Gastroesophageal sphincter (tissue), 4 donors: Measurements from ENCODE around the gene CES2. TPM values are rescaled to one million over a fixed set of nuclear protein-coding genes. Genes with fewer than 3 reads are reported as not detected.

Source experiments
- ATAC-seq: fragments of 150-250 bp; one replicate; pipeline ENCODE4 v1.9.1; 2016; ENCODE audit warnings: mild to moderate bottlenecking, moderate library complexity
- H3K27ac ChIP-seq, 4 donors: fragments of 200-600 bp; sonication (generic) in 3 of 4; 1 replicate in 3 of 4; 2 replicates in 1 of 4; pipeline ENCODE4 v1.5.1; 2016 to 2019
- H3K27me3 ChIP-seq: fragments of 200-600 bp; sonication (generic); one replicate; pipeline ENCODE4 v1.5.1; 2019
- H3K36me3 ChIP-seq, 2 donors: fragments of 200-600 bp; sonication (generic); one replicate each; pipeline ENCODE4 v1.5.1; 2019; ENCODE audit warnings: control low read depth in 1 of 2
- H3K4me1 ChIP-seq, 3 donors: fragments of 200-600 bp; sonication (generic); 1 replicate in 2 of 3; 2 replicates in 1 of 3; pipeline ENCODE4 v1.5.1; 2016 to 2019; ENCODE audit warnings: control low read depth in 2 of 3
- H3K4me3 ChIP-seq, 2 donors: fragments of 200-600 bp; sonication (generic); one replicate each; pipeline ENCODE4 v1.5.1; 2019; ENCODE audit warnings: mild to moderate bottlenecking in 1 of 2, moderate library complexity in 1 of 2
- H3K9me3 ChIP-seq, 3 donors: fragments of 200-600 bp; sonication (generic); one replicate each; pipeline ENCODE4 v1.5.1; 2017 to 2019; ENCODE audit warnings: control low read depth in 2 of 3
- CTCF ChIP-seq, 4 experiments: fragments of 200-600 bp in 2 of 4; fragments of 450-650 bp in 2 of 4; sonication (generic) in 1 of 4; IDR thresholded peaks; one replicate each; pipeline ENCODE4 v1.5.1; 2017 to 2019; ENCODE audit warnings: antibody characterized with exemption in 4 of 4, mild to moderate bottlenecking in 2 of 4, moderate library complexity in 2 of 4
- EP300 ChIP-seq: sonication (generic); formaldehyde crosslinking; IDR thresholded peaks from one replicate; pipeline ENCODE4 v1.6.1; 2017; ENCODE audit warnings: antibody characterized with exemption, mild to moderate bottlenecking
- POLR2A ChIP-seq, 2 donors: fragments of 450-650 bp; IDR thresholded peaks; one replicate each; pipeline ENCODE4 v1.6.1; 2017; ENCODE audit warnings: antibody characterized with exemption in 2 of 2, mild to moderate bottlenecking in 2 of 2, moderate library complexity in 1 of 2
- POLR2AphosphoS5 ChIP-seq: sonication (generic); formaldehyde crosslinking; IDR thresholded peaks from one replicate; pipeline ENCODE4 v1.6.1; 2017; ENCODE audit warnings: antibody characterized with exemption
- WGBS, 2 donors: methylation state at CpG; one replicate each; pipeline ENCODE4 v1.1.5; 2018; ENCODE audit warnings: low coverage in 1 of 2; 5-methylcytosine and 5-hydroxymethylcytosine counted together
- total RNA-seq, 4 donors: library from RNA; depleted of rRNA; stranded (reverse); fragments of >200 nt; gene quantifications; one replicate each; pipeline ENCODE4 v1.1.0, GENCODE V29; 2016

The CES2 gene
- total RNA-seq, 4 donors from 2014 or later: 25.9 to 32.6 (median 26.3) TPM

GRCh38 chr16:66901626-66902025, 33.7 kb upstream of the CES2 start:
- H3K27ac ChIP-seq: peak overlapping the region; percentile 82 to 93 (median 92)
- no peak for ATAC-seq
- 86% methylated on average over 1 of the region's 10 CpGs; no CpG with 5 or more reads in 1 of the 2 donors for WGBS, 2 donors
- no peak overlapping the region for H3K4me3 ChIP-seq
- no peaks in the 10 kb centered on the region for H3K27me3 ChIP-seq
- H3K4me1 ChIP-seq: peaks cover 36 to 96% (median 70%) of the 10 kb centered on the region in 3 donors
- no peaks in the 10 kb centered on the region for H3K9me3 ChIP-seq
- TF ChIP-seq EP300 (no peak), POLR2AphosphoS5 (no peak), CTCF (IDR thresholded peaks at IDR 0.05) (no peak), POLR2A (IDR thresholded peaks at IDR 0.05) (no peak)
- H3K36me3 ChIP-seq: no peaks in the 10 kb centered on the region

GRCh38 chr16:66902648-66903543, 32.4 kb upstream of the CES2 start:
- Histone ChIP-seq H3K27me3 (no peaks in the 10 kb centered on the region), H3K4me3 (no peak overlapping the region), H3K27ac (peak overlapping the region; percentile 67 to 93 (median 92)), H3K36me3 (no peaks in the 10 kb centered on the region), H3K4me1 (peaks cover 36 to 85% (median 70%) of the 10 kb centered on the region in 3 donors), H3K9me3 (no peaks in the 10 kb centered on the region)
- TF ChIP-seq POLR2A (IDR thresholded peaks at IDR 0.05): no peak
- TF ChIP-seq POLR2AphosphoS5: no peak
- no peak for TF ChIP-seq EP300
- no peak for TF ChIP-seq CTCF (IDR thresholded peaks at IDR 0.05)
- 33% methylated on average over 7 of the region's 14 CpGs; no CpG with 5 or more reads in 1 of the 2 donors for WGBS, 2 donors
- no peak for ATAC-seq

GRCh38 chr16:66903544-66904427, 31.5 kb upstream of the CES2 start:
- H3K27me3 ChIP-seq: no peaks in the 10 kb centered on the region
- no peak for TF ChIP-seq POLR2AphosphoS5
- TF ChIP-seq EP300: no peak
- no peak for TF ChIP-seq POLR2A (IDR thresholded peaks at IDR 0.05)
- no peak overlapping the region for H3K4me3 ChIP-seq

GRCh38 chr16:66904428-66904845, 30.9 kb upstream of the CES2 start:
- no peak for ATAC-seq
- TF ChIP-seq EP300: no peak
- no peak for TF ChIP-seq POLR2A (IDR thresholded peaks at IDR 0.05)
- TF ChIP-seq CTCF (IDR thresholded peaks at IDR 0.05): no peak
- TF ChIP-seq POLR2AphosphoS5: no peak
- H3K36me3 ChIP-seq: no peaks in the 10 kb centered on the region
- WGBS, 2 donors: 88% methylated on average over 4 of the region's 13 CpGs; no CpG with 5 or more reads in 1 of the 2 donors
- peak overlapping the region; percentile 67 to 93 (median 92) for H3K27ac ChIP-seq
- no peaks in the 10 kb centered on the region for H3K9me3 ChIP-seq
- peak overlapping the region in 1 of 2 donors; percentile 32 for H3K4me3 ChIP-seq
- peaks cover 27 to 70% (median 61%) of the 10 kb centered on the region in 3 donors for H3K4me1 ChIP-seq
- H3K27me3 ChIP-seq: no peaks in the 10 kb centered on the region

More at GRCh38 chr16:66903544-66904427, 31.5 kb upstream of the CES2 start:
- WGBS, 2 donors: 40% methylated on average over 1 of the region's 11 CpGs; no CpG with 5 or more reads in 1 of the 2 donors
- H3K27ac ChIP-seq: peak overlapping the region; percentile 67 to 93 (median 92)
- H3K4me1 ChIP-seq: peaks cover 32 to 76% (median 66%) of the 10 kb centered on the region in 3 donors
- no peak for ATAC-seq
- H3K9me3 ChIP-seq: no peaks in the 10 kb centered on the region
- no peaks in the 10 kb centered on the region for H3K36me3 ChIP-seq
